Small intestine (tissue), 7 donors: ENCODE data around the gene SGMS1. TPM values are rescaled to one million over a fixed set of nuclear protein-coding genes. Genes with fewer than 3 reads are reported as not detected.

ENCODE experiments used
- DNase-seq, 2 donors: peaks; one replicate each; pipeline versions ENCODE4 v3.0.0 to v3.0.0-alpha.2; 2013
- FAIRE-seq: peaks from 2 replicates; lab custom pipeline; 2012; peaks lifted over from hg19 to GRCh38; lab: Jason Lieb, UNC
- H3K27ac ChIP-seq, 3 donors: one replicate each; pipeline ENCODE4 v1.5.1; 2013; ENCODE audit warnings: low read length in 2 of 3, mild to moderate bottlenecking in 2 of 3, control low read depth in 1 of 3, inconsistent platforms in 1 of 3, low read depth in 1 of 3, moderate library complexity in 1 of 3
- H3K27me3 ChIP-seq, 3 donors: one replicate each; pipeline ENCODE4 v1.6.1; 2013; ENCODE audit warnings: low read length in 3 of 3, inconsistent platforms in 1 of 3; ENCODE audit not compliant: control insufficient read depth in 3 of 3, insufficient read depth in 3 of 3
- H3K36me3 ChIP-seq, 3 donors: one replicate each; pipeline ENCODE4 v1.6.1; 2013; ENCODE audit warnings: low read length in 3 of 3, inconsistent platforms in 1 of 3, low read depth in 1 of 3, mild to moderate bottlenecking in 1 of 3, moderate library complexity in 1 of 3; ENCODE audit not compliant: control insufficient read depth in 3 of 3, insufficient read depth in 2 of 3
- H3K4me1 ChIP-seq, 3 donors: one replicate each; pipeline ENCODE4 v1.6.1; 2013; ENCODE audit warnings: low read length in 2 of 3, inconsistent platforms in 1 of 3, low read depth in 1 of 3, mild to moderate bottlenecking in 1 of 3, moderate library complexity in 1 of 3; ENCODE audit not compliant: control insufficient read depth in 3 of 3, insufficient read depth in 2 of 3
- H3K4me3 ChIP-seq, 3 donors: one replicate each; pipeline ENCODE4 v1.5.1; 2013; ENCODE audit warnings: low read length in 3 of 3, control low read depth in 1 of 3, inconsistent platforms in 1 of 3, low read depth in 1 of 3, mild to moderate bottlenecking in 1 of 3, moderate library complexity in 1 of 3
- H3K9me3 ChIP-seq, 2 donors: one replicate each; pipeline ENCODE4 v1.6.1; 2013; ENCODE audit warnings: low read depth in 1 of 2, low read length in 1 of 2; ENCODE audit not compliant: control insufficient read depth in 2 of 2, insufficient read depth in 1 of 2
- WGBS, 3 donors: extraction: QIAGEN DNeasy Blood & Tissue Kit; methylation state at CpG; one replicate each; pipeline ENCODE4 v1.1.7; 2013; 5-methylcytosine and 5-hydroxymethylcytosine counted together
- polyA plus RNA-seq, 4 donors: library from polyadenylated mRNA; stranded (reverse) in 3 of 4; unstranded in 1 of 4; fragments of 200-250 nt in 3 of 4; fragments of 120-200 nt in 1 of 4; gene quantifications; one replicate each; pipeline versions ENCODE4 v1.2.1 to v1.2.3, GENCODE V29; 2013
- donor health status: healthy with polysubstance abuse.
- donor health status: control.
- donor health status: control.
- donor health status: Bipolar disorder and iron deficiency.
- donor health status: healthy.

Gene SGMS1
- polyA plus RNA-seq, 4 donors: 7.6 to 28.2 (median 11.4) TPM

DNA sequence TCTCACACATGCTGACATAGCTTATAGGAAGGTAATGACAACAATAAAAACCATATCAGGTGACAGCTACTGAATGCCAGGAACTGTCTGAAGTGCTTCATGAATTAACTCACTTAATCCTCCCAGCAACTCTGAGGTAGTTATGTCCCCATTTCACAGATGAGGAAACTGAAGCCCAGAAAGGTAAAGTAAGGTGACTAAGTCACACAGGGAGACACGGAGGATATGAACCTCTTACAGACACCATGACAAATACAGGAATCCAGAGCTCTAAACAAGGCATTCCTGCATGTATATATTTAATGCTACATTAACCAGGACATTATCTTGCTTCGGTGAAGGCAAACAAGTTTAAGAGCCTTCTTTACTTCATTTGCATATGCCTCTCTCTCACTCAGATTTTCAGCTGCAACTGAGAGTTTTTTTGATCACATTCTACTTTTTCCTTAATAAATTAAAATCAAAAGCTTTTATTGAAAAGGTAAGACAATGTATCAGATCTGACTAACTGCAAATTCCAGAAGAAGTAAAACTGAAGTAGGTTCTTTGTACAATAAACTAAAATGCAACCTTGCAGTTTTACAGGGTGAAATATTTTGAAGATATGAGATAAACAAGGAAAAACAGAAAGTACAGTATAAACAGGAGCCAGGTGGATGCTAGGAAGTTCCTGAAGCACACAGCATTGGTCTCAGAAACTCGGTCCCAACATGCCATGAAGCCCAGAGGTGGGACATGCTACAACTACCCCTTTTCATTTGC is 79.5 kb downstream of the SGMS1 start:
- no peaks in the 10 kb centered on the region for H3K9me3 ChIP-seq
- no peak overlapping the region for H3K4me3 ChIP-seq
- FAIRE-seq: no peak
- no peak overlapping the region for H3K27ac ChIP-seq
- peaks cover 5 to 6% (median 6%) of the 10 kb centered on the region in 3 donors for H3K4me1 ChIP-seq
- H3K27me3 ChIP-seq: no peaks in the 10 kb centered on the region
- 76 to 88% (median 84%) methylated on average over 3 of the region's 3 CpGs for WGBS, 3 donors
- DNase-seq: no peak
- H3K36me3 ChIP-seq: no peaks in the 10 kb centered on the region

DNA sequence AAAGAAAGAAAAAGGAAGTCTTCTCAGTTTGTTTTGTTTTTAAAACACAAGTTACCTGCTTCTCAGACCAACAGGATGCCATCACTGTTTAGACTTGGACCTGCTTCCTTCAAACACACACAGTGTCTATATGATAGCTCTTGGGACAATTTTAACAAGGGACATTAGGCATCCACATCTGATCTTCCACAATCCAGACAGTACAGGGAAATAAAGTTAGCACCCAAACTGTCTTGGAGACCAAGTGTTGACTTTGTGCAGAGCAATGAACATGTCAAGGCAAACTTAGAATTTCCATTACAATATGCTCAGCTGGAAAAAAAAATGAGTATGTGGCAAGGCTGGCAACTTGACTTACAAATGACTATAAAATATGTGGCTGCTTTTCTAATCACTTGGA is 80.9 kb downstream of the SGMS1 start:
- Histone ChIP-seq H3K27me3 (no peaks in the 10 kb centered on the region), H3K36me3 (no peaks in the 10 kb centered on the region), H3K27ac (no peak overlapping the region), H3K4me1 (peaks cover 5 to 15% (median 10%) of the 10 kb centered on the region in 3 donors), H3K4me3 (no peak overlapping the region), H3K9me3 (no peaks in the 10 kb centered on the region)
- FAIRE-seq (no peak), DNase-seq (no peak)

GRCh38 chr10:50541921-50542320 is 81.8 kb downstream of the SGMS1 start:
- Histone ChIP-seq H3K36me3 (no peaks in the 10 kb centered on the region), H3K4me3 (no peak overlapping the region), H3K27ac (no peak overlapping the region), H3K27me3 (no peaks in the 10 kb centered on the region), H3K9me3 (no peaks in the 10 kb centered on the region), H3K4me1 (peaks cover 8 to 15% (median 10%) of the 10 kb centered on the region in 3 donors)
- 83 to 98% (median 91%) methylated on average over 4 of the region's 4 CpGs for WGBS, 3 donors
- DNase-seq (no peak), FAIRE-seq (no peak)

- Histone ChIP-seq H3K4me1 (peaks cover 8 to 15% (median 10%) of the 10 kb centered on the region in 3 donors), H3K27ac (no peak overlapping the region), H3K27me3 (no peaks in the 10 kb centered on the region), H3K36me3 (no peaks in the 10 kb centered on the region), H3K4me3 (no peak overlapping the region), H3K9me3 (no peaks in the 10 kb centered on the region)
- DNase-seq (no peak), FAIRE-seq (no peak)
- 74 to 87% (median 84%) methylated on average over 2 of the region's 2 CpGs for WGBS, 3 donors
Measured at GRCh38 chr10:50541317-50541716, 82.4 kb downstream of the SGMS1 start.

GRCh38 chr10:50540826-50541122 is 83.0 kb downstream of the SGMS1 start:
- 75 to 97% (median 86%) methylated on average over 1 of the region's 1 CpG for WGBS, 3 donors
- Histone ChIP-seq H3K27me3 (no peaks in the 10 kb centered on the region), H3K9me3 (no peaks in the 10 kb centered on the region), H3K4me1 (peaks cover 8 to 11% (median 10%) of the 10 kb centered on the region in 3 donors), H3K4me3 (no peak overlapping the region), H3K36me3 (no peaks in the 10 kb centered on the region), H3K27ac (no peak overlapping the region)
- DNase-seq (no peak), FAIRE-seq (no peak)

DNA sequence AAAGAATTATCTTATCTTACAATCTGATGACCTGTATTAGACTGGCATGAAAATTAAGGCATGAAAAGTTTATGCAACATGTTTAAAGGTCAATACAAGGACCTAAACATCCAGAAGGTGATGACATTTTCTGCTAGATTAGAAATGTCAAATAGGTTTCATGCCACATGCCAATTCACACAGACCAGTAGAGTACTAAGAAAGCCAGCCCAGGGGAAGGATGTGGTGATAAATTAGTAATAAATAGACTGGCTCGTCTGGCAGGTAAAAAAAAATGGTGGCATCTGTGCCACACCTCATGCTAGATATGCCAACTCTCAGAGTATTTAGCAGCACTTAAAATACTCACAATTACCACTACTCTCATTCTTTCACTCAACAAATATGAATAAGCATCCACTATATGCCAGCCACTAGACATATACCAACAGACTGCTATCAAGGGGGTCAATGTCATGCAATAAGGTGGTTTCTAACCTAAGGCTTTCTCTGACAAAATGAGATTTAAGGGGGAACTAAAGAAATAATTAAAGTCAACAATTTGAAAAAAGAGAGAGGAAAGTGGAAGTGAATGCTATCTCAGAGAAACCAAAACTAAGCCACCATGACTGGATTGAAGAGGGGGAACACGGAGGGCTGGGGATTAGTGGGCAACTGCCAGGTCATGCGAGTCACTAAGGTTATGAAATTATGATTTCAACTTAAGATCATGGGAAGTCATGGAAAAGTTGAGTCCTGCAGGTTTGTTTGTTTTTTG is 83.5 kb downstream of the SGMS1 start:
- no peak for DNase-seq
- peaks cover 8 to 10% (median 8%) of the 10 kb centered on the region in 3 donors for H3K4me1 ChIP-seq
- H3K27me3 ChIP-seq: no peaks in the 10 kb centered on the region
- H3K4me3 ChIP-seq: no peak overlapping the region
- WGBS, 3 donors: 49 to 55% (median 53%) methylated on average over 3 of the region's 3 CpGs
- no peak overlapping the region for H3K27ac ChIP-seq
- H3K36me3 ChIP-seq: no peaks in the 10 kb centered on the region
- no peaks in the 10 kb centered on the region for H3K9me3 ChIP-seq
- FAIRE-seq: no peak

- FAIRE-seq (no peak), DNase-seq (peak; percentile 38 to 87)
- H3K4me1 ChIP-seq: peaks cover 8 to 10% (median 8%) of the 10 kb centered on the region in 3 donors
- H3K9me3 ChIP-seq: no peaks in the 10 kb centered on the region
- no peaks in the 10 kb centered on the region for H3K27me3 ChIP-seq
- no peaks in the 10 kb centered on the region for H3K36me3 ChIP-seq
- H3K27ac ChIP-seq: peak overlapping the region; percentile 27 to 78 (median 49)
- H3K4me3 ChIP-seq: no peak overlapping the region
- WGBS, 3 donors: 12 to 40% (median 21%) methylated on average over 7 of the region's 7 CpGs
Measured at GRCh38 chr10:50538555-50539398, 85.0 kb downstream of the SGMS1 start.

DNA sequence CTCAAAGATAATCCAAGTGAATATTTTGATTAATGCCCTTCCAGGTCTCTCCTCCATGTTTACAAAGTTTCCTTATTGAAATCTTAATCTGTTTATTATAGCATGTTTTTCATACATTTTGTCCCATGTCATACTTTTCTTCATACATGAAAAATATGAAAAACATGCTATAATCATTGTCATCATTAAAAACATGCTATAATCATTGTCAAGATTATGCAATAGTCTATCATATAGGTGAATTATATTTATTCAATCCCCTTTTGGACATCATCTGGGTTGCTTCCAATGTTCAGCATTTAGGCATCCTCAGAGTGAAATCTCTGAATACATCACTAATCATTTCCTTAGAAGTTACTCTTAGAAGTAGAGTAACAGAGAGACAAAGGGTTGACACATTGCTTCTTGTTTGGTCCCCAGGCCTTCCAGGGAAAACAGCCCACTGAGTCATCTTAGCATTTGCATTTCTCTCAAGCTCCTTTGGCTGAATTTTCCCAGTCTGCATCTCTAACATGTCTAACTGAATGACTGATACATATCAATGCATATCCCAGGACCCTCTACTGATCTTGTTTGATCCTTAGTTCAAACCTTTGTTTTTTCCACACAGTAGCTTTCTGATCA is 87.0 kb downstream of the SGMS1 start:
- Histone ChIP-seq H3K9me3 (no peaks in the 10 kb centered on the region), H3K27me3 (no peaks in the 10 kb centered on the region), H3K27ac (no peak overlapping the region), H3K4me3 (no peak overlapping the region), H3K36me3 (no peaks in the 10 kb centered on the region), H3K4me1 (peaks cover 8 to 10% (median 8%) of the 10 kb centered on the region in 3 donors)
- FAIRE-seq (peak; percentile 30), DNase-seq (no peak)
